Thoracic aorta (tissue), 2 donors: ENCODE measurements around the gene ELAVL1. TPM values are rescaled to one million over a fixed set of nuclear protein-coding genes. Genes with fewer than 3 reads are reported as not detected.
"Not testable (repeated sequence)": the region's sequence is repeated elsewhere in the genome, so short reads cannot be mapped to it uniquely, and the experiment has no call there.

Experiments
- ATAC-seq: fragments of 150-250 bp; one replicate; pipeline ENCODE4 v1.8.0; 2017; ENCODE audit warnings: low read depth; ENCODE audit not compliant: insufficient number of reproducible peaks, low FRiP score
- DNase-seq: peaks from one replicate; pipeline ENCODE4 v3.0.0-alpha.2; 2020; ENCODE audit warnings: low spot score
- H3K27ac ChIP-seq, 2 donors: fragments of 200-600 bp; sonication (generic); 1 replicate in 1 of 2; 2 replicates in 1 of 2; pipeline ENCODE4 v1.5.1; 2016; ENCODE audit warnings: mild to moderate bottlenecking in 2 of 2, moderate library complexity in 2 of 2
- H3K27me3 ChIP-seq: fragments of 200-600 bp; sonication (generic); replicated peaks from 2 replicates; pipeline ENCODE4 v1.6.0; 2016; ENCODE audit warnings: mild to moderate bottlenecking; ENCODE audit not compliant: insufficient read depth
- H3K36me3 ChIP-seq: fragments of 200-600 bp; sonication (generic); one replicate; pipeline ENCODE4 v1.5.1; 2016
- H3K4me1 ChIP-seq, 2 donors: fragments of 200-600 bp; sonication (generic); 1 replicate in 1 of 2; 2 replicates in 1 of 2; pipeline versions ENCODE4 v1.5.1 to v1.6.0; 2016; ENCODE audit warnings: low read depth in 2 of 2, mild to moderate bottlenecking in 1 of 2; ENCODE audit not compliant: control insufficient read depth in 1 of 2
- H3K4me3 ChIP-seq: fragments of 200-600 bp; sonication (generic); 2 replicates; pipeline ENCODE4 v1.5.1; 2016; ENCODE audit warnings: mild to moderate bottlenecking
- H3K9me3 ChIP-seq: fragments of 200-600 bp; sonication (generic); 2 replicates; pipeline ENCODE4 v1.5.1; 2016
- CTCF ChIP-seq: fragments of 200-600 bp; sonication (generic); IDR thresholded peaks from one replicate; pipeline ENCODE4 v1.5.1; 2019; ENCODE audit warnings: antibody characterized with exemption
- total RNA-seq, 2 donors: library from RNA; depleted of rRNA; stranded (reverse); fragments of >200 nt; gene quantifications; one replicate each; pipeline versions ENCODE4 v1.1.0 to v1.2.3, GENCODE V29; 2016

ELAVL1 gene
- total RNA-seq, 2 donors from 2014 or later: 33.6 to 39.2 TPM

- Histone ChIP-seq H3K4me1 (peaks cover 32 to 64% of the 10 kb centered on the region in 2 donors), H3K9me3 (no peaks in the 10 kb centered on the region), H3K4me3 (peak overlapping the region; percentile 80), H3K36me3 (peaks cover 14% of the 10 kb centered on the region), H3K27ac (peak overlapping the region; percentile 77 to 85), H3K27me3 (no peaks in the 10 kb centered on the region)
- no peak for DNase-seq
- ATAC-seq: no peak
- TF ChIP-seq CTCF: no peak
These were observed 84.0 kb downstream of the ELAVL1 start for GRCh38 chr19:7921302-7921966.

GRCh38 chr19:7920519-7921301, 84.7 kb downstream of the ELAVL1 start:
- Histone ChIP-seq H3K4me1 (peaks cover 34 to 67% of the 10 kb centered on the region in 2 donors), H3K9me3 (no peaks in the 10 kb centered on the region), H3K4me3 (peak overlapping the region; percentile 96), H3K27me3 (no peaks in the 10 kb centered on the region), H3K27ac (peak overlapping the region; percentile 88 to 89), H3K36me3 (peaks cover 14% of the 10 kb centered on the region)
- DNase-seq (peak; percentile 100), ATAC-seq (peak; percentile 53)
- TF ChIP-seq CTCF: no peak

GRCh38 chr19:7919610-7920518, 85.6 kb downstream of the ELAVL1 start, which contains the start of gene SNAPC2:
Gene SNAPC2 (plus strand): TSS chr19:7920338. CDS start chr19:7920367, 29 bp downstream.
- ATAC-seq: peak; percentile 79
- peak within 1 kb of the TSS; percentile 88 to 89 for H3K27ac ChIP-seq

GRCh38 chr19:7918615-7919421, 86.6 kb downstream of the ELAVL1 start:
- H3K27ac ChIP-seq: no peak overlapping the region
- H3K4me3 ChIP-seq: no peak overlapping the region
- DNase-seq: no peak
- H3K4me1 ChIP-seq: peaks cover 28 to 57% of the 10 kb centered on the region in 2 donors
- peaks cover 14% of the 10 kb centered on the region for H3K36me3 ChIP-seq
- ATAC-seq: no peak
- H3K9me3 ChIP-seq: no peaks in the 10 kb centered on the region
- no peaks in the 10 kb centered on the region for H3K27me3 ChIP-seq
- no peak for TF ChIP-seq CTCF

More at GRCh38 chr19:7919610-7920518, 85.6 kb downstream of the ELAVL1 start, which contains the start of gene SNAPC2:
- TF ChIP-seq CTCF: no peak
- H3K36me3 ChIP-seq: peaks cover 14% of the 10 kb centered on the region
- no peaks in the 10 kb centered on the region for H3K27me3 ChIP-seq
- peaks cover 28 to 60% of the 10 kb centered on the region in 2 donors for H3K4me1 ChIP-seq
- DNase-seq: peak; percentile 82
- H3K9me3 ChIP-seq: no peaks in the 10 kb centered on the region
- H3K4me3 ChIP-seq: peak within 1 kb of the TSS; percentile 96

- H3K9me3 ChIP-seq, DNase-seq, ATAC-seq, H3K27ac ChIP-seq, H3K27me3 ChIP-seq: not testable (repeated sequence)
- Histone ChIP-seq H3K36me3 (peaks cover 13% of the 10 kb centered on the region), H3K4me1 (peaks cover 28 to 57% of the 10 kb centered on the region in 2 donors), H3K4me3 (peak overlapping the region; percentile 67)
These were observed 87.3 kb downstream of the ELAVL1 start for GRCh38 chr19:7918062-7918614.
